HG03139 (cell line): ENCODE data around the gene TMEM51.

ENCODE experiments used
- ATAC-seq: cut with Tn5 transposase; IDR thresholded peaks from one replicate; pipeline ENCODE4 v1.9.1; 2021; ENCODE audit not compliant: unreplicated experiment

TMEM51 gene

DNA sequence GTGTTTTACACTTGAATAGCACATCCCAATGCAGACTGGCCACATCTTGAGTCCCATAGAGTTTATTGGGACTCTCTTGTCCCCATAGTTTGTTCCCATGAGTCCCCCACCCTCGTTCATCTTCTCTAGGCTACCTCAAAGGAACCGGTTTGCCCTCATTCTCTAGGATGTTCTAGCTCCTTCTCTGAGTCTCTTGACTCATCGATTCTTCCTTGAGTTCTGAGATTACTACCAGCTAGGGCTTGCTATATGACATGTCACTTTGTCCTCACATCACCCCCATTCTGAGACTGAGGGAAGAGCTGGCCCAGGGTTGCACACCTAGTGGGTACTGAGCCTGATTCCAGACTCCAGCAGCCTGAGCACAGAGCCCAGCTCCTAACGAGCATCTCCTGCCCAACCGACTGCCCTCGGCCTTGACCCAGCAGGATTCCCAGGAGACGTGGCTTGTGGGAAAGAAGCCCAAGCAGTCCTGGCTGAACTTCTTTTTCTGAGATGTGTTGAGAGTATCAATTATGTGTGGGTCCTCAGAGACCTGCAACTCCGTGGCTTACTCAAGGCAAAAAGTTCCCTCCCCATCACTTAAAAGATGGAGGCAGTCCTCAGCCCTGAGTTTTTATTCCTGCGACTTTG, 42.0 kb downstream of the TMEM51 start:
- ATAC-seq = no peak

DNA sequence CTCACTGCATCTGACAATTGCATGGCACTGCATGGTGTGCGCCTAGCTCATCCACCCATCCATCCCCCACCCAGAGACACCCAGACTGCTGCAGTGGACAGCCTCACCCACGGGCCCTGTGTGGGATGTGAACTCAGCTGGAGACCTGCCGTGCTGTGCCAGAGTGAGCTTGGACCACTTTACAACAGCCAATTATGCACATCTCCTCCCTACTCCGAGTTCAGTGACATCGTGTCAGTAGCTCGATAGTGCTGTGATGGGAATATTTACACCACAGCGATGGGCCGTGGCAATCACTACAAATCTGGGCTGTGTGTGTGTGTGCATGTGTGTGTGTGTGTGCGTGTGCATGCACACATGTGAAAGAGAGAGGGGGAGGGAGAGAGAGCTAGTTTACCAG, 42.5 kb downstream of the TMEM51 start:
- no peak for ATAC-seq

DNA sequence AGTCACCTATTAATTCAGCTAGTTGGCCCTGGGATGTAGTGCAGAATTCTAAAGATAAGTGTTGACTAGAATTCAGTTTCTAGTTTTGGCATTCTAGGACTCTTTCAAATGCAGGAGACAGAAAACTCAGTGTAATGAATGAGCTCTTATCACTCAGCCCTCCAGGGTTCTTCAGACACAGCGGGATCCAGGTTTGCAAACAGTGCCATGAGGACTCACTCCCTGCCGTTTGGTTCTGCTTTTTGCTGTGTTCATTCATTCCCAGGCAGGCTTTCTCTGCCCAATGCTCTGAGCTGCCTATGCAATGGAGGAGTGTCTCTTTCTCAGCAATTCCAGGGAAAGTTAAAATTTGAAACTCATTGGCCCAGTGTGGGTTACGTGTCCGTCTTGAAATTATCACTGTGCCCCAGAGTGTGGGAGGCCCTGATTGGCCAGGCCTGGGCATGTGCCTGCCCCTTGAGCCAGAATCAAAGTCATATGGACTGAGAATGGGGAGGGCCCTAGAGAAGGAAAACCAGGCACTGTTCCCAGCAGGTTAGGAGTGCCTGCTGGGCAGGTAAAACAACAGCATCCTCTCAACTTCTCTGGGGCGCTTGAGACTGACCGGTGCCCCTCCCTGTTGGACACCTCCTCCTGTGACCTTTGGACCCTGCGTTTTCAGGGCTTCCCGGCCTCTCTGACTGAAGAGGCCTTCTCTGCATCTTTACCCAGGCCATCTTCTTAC, 43.4 kb downstream of the TMEM51 start:
- ATAC-seq = no peak

DNA sequence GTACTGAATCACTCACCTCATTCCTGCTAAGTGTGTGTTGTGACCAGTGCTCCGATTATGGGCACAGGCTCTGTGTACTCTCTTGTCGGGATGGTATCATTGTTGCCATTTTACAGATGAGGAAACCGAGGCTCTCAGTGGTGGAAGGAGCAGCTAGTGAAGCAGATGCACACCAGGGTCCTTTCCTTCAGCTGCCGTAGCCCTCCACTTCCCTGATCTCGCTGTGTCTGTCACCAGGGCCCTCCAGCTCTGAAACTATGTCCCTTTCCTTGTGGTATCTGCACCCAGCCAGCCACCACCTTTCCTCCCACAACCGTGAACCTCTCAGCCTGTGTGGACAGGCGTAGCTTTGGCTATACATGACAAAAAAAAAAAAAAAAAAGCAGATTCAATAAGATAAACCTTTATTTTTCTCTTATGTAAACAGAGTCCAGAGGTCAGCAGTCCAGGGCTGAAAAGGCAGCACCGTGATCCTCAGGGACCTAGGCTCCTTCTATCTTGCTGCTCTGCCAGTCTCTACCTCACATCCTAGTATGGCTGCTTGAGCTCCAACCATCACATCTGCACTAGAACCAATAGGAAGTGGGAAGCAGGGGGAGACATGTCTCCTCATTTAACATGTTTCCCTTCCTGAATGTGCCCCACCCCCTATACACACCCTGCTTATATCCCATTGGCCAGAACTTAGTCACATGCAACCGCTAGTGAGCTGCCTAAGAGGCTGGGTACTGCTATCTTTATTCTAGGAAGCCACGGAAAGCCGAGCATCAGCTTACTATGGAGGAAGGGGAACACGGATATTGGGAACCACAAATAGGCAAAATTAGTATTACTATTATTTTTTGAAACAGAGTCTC, 44.3 kb downstream of the TMEM51 start:
- ATAC-seq = no peak

DNA sequence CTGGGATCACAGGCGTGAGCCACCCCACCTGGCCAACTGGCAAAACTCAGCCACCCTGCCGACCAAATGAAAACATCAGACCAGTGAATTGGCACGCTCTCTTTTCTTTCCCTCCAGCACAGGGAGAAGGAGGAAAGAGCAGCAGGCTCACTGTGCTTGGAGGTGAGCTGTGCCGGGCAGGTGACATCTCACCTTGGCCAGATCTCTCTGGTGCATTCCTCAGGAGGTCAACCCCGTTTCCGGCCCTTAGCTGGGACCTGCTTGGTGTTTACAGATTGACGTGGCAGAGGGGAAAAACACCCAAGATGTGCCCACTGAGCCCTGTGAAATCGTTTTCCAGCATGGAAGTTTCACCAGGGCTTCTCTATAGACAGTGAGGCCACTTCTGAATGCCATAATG, 45.1 kb downstream of the TMEM51 start:
- ATAC-seq = no peak

DNA sequence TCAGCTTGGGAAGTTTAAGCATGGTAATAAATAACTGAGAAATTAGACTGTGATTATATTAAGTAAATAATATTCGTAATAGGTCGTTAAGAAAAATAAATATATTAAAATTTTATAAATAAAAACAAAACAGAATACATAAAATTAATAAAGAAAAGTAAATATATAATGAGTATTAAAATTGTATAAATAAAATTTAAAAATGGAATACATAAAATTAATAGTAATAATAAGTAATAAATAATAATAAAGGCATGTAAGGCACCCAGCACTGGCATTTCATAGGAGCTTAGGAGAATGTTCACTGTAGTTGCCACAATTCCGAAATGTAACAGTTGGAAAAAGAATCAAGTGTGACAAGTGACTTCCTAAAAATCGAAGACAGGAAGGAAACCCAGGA, 47.7 kb downstream of the TMEM51 start:
- ATAC-seq = no peak

DNA sequence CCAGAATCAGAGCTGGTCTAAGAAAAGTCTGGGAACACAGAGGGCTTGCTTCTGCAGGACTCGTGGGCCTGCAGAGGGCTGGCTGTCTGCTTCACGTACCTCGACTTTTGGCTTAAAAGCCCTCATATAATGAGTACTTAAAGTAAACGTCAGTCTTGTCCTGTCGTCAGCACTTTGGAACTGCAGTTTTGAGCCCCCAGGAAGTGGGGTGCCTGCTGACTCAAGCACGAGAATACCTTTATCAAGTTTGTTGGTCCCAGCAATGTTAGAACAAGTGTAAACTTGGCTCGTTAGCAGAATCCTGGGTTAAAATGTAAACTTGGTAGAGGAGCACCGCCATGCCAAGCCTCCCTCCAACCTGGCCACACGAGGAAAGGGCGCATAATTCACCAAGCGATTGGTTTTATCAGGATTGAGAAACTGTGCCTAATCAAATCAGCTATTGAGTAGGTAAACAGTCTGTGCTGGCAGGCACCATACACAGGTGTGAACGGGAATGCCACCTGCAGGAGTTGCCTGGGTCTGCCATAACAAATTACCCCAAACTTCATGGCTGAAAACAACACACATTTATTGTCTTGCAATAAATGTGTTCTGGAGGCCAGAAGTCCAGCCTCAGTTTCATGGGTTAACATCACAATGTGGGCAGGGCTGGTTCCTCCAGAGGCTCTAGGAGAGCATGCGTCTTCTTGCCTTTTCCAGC, 48.5 kb downstream of the TMEM51 start:
- ATAC-seq = no peak

DNA sequence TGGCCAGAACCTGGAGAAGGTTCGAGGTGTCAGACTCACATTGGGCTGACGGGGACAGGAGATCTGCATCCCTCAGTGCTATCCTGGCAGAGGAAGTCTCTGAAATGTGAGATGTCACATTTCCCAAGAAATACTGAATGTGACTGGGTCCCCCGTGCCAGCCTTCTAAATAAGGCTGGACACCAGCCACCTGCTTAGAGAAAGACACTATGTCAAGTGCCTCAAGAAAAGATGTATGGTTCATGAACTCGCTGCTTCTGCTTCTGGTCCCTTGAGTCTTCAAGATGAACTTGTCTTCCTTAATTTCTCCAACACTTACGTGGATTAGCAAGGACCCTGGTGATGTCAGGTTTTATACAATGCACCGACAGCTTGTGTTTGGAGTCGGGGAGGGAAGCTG, 51.4 kb downstream of the TMEM51 start:
- ATAC-seq = no peak

DNA sequence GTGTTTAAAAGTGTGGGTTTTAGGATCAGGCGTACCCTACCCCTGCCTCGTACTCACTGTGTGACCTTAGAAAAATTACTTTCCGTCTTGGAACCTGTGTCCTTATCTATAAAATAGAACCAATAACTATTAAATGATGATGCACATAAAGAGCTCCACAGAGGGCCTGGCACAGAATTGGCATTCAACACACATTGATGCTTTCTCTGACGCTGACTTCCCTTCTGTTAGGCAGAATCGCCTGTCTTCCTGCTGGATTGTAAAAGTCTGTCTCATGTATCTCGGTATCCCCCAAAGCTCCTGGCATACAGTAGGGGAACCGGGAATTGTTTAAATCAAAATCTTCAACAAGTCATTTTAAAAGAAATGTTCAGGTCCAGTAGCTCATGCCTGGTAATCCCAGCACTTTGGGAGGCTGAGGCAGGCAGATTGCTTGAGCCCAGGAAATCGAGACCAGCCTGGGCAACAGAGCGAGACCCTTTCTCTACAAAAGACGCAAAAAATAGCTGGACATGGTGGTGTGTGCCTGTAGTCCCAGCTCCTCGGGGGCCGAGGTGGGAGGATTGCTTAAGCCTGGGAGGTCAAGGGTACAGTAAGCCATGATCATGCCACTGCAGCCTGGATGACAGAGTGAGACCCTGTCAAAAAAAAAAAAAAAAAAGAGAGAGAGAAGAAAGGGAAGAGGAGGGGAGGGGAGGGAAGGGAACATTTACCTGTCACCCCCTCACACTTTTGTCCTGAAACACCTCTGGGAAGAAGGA, 52.2 kb downstream of the TMEM51 start:
- no peak for ATAC-seq

DNA sequence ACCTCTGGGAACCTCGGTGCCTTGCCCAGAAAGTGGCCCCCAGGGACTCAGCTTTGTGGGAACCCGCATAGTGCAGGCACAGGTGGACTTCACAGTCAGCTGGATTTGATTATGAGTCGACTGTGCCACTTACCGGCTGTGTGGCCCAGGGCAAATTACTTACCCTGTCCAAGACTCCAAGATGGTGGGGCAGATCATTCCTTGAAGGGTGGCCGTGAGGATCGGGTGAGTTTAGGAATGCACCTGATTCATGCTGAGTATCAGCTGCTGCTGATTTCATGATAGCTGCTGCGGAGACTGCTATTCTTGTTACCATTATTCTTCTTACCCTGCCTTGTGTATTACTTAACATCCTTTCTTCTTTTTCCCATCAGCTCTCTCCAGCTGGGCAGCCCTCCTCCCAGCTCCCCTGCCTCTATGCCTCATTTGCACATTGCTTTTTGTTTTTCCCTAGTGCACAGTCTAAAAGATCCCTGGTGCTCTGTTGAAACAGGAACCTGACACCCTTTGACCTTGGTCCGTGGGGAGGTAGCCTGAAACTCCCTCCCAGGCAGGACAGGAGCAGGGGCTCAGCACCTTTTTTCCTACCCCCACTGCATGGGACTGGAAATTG, 53.0 kb downstream of the TMEM51 start:
- ATAC-seq = no peak

DNA sequence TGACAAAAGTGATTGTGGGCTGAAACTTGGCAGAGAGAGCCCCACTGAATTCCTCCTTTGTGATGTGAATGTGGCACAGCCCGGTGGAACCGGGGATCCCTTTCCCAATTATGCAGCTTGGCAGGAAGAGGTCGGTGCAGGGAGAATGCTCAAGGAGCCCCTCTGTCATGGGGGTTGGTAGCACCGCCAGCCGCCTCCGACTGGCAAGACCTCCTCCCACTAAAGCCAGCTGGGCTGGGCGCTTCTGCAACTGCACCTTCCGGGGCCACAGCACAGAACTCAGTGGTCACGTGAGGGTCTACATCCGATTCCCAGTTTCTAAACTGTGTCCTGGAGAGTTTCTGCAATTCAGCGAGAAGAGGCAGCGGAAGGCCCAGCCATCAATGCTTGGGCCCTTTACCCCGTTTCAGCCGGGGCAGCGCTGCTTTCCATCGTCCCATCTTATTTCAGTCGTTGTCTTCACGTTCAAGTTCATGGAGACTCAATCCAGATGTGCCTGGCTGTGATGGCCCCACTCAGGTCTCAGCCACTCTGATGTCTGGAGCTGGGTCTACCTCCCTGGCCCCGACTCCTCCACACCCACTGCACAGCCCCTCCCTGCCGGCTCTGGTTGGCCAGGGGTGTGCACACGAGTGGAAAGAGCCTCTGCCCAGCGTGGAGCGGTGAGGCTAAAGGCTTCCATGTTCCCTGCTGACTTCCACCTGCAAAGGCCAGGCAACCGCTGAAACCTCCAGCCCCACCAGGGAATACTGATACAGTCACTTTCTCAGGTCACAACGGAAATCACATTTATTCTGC, 53.7 kb downstream of the TMEM51 start:
- ATAC-seq = no peak

DNA sequence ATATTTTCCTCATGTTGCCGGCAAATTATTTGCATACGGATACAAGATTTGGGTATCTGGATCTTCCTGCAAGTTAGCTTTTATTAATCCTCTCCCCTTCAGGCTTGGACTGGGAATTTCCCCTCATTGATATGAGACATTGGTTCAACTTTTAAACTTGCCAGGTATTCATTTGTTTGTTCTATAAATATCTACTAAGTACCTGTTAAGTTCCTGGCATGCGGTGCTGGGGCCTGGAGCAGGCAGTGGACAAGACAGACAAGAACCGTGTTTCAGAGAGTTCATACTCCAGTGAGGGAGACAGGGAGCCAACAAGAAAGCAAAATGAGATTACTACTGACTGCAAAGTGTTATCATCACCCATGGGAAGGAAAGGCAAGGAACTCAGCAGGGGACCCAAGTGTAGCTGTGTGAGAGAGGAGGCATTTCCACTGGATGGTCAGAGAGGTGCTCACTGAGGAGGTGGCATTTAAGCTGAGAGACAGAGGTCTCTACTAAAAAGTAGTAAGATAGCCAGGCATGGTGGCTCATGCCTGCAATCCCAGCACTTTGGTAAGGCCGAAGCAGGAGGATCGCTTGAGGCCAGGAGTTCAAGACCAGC, 54.4 kb downstream of the TMEM51 start:
- no peak for ATAC-seq

DNA sequence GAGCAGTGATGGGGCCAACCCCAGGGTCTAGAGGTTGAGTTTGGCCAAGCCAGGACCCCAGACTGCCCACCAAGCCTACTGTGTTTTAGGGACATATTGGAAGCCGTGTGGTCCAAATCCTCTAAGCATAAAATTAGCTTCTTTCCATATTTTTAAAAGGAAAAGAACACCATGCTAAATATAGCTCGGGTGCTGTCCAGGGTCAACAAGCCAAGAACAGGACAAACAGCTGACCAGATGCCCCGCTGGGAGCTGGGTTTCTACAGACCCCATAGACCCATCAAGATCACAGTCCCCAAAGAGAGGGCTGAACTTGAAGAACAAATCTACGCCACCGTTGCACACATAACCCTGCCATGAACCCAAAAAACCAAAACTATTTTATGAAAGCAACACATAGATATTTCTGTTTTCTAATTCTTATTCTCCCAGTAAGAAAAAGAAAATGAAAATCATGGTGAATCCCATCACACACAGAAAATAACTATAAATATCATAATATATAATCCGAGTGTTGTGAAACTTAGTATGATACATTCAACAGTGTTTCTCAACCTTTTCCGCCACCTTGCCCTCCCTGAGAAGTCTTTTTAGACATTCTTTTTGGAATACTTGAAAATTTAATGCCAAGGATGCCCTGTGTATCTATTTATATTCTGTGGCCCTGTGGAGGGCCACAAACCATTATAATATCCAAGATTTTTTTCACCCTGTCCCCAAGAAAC, 57.3 kb downstream of the TMEM51 start:
- no peak for ATAC-seq

DNA sequence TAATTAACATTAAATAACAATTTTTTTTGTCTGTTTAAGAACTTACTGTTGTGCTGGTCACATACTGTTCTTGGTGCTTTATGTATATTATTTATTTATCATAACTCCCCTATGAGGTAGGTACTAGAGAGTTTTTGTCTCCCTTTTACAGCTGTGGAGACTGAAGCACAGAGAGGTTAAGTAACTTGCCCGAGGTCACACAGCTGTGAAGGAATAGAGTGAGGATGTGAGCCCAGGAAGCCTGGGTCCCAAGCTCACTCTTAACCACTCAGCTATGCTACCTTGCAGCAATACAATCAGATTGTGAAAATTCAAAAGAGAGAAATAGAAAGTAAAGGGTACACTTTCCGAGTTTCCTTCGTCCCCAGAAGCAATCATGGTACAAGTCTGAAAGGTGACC, 57.9 kb downstream of the TMEM51 start:
- ATAC-seq = no peak

DNA sequence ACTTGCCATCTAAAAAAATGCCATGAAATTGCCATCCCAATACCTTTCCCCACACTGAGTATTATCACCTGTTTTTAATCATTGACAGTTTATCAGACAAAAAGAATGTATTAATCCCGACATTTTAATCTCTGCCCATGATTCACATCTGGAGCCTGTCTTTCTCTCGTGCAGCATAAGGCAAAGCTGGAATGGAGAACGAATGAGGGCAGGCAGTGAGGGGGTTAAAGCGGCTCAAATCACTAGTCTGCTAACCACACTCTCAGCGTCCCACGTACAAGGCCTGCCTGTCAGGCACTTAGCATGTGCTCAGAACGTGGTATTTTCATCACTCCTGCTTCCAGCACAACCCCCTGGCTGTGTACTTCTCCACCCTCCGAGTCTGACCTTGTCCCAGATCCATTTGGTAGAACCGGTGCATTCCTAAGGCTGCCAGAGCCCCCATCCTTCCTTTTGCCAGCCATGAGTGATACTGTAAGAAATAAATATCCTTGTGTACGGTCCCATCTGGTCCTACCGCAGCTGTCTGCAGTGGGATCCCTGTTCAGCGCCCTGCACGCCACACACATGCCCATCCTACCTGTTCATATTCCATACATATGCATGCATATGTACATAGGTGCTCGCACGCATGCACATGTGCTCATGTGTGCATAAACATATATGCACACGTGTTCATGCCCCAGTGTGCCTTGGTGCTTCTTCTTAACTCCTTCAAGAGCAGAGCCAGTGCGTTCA, 58.8 kb downstream of the TMEM51 start:
- ATAC-seq = no peak

DNA sequence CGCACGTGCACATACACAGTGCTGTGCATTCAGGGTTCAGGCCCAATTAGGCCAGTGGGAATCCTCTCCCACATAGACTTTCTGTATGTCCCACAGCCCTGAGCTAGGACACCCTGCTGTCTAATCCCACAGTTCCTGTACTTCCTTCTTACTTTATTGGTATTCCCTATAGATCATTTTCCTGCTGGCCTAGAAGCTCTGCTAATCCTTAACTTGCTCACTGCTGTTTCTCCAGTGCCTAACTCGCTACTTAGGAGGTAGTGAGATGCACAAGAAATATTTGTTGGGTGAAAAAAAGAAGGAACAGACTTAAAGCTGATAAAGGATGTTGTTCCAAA, 59.4 kb downstream of the TMEM51 start:
- no peak for ATAC-seq

DNA sequence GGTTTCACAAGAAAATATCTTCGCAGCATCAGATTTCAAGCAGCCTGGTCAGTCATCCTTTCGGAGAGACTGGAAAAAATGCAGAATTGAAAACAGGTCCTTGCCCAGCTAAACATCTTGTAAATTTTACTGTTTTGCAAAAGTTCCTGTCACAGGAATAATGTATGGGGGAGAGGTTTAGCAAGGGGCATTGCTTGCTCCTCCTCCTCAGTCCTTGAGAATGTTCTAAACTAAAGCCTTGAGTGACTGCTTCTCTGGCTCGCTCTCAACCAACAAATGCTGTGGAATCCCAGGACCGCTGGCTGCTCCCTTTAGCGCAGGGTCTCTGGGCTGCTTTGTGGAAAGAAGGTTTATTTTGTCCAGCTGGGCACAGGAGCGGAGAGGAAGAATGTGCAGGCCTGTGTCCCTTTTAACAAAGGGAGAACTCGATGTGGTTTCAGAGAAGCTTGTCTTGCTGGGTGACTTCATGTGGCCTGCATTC, 59.8 kb downstream of the TMEM51 start:
- no peak for ATAC-seq

DNA sequence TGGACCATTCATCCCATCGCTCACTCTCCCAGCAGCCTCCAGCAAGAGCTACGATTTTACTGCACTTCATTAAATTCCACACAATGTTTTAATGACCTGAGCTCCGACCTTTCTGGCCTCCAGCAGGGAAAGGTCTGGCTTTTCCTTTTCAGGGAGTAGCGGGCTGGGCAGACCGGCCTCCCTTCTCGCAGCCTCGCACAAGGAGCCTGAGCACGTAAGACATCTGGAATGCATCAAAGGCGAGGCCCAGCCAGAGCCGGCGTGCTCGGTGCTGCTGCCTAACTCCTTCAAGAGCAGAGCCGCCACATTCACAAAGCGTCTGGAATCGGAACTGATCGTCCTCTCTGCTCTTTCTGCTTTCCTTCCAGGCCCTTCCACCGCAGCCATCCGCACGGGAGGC, 61.0 kb downstream of the TMEM51 start:
- no peak for ATAC-seq
